A172 (cell line): ENCODE measurements around the gene OR10J5. TPM values are rescaled to one million over a fixed set of nuclear protein-coding genes. Genes with fewer than 3 reads are reported as not detected.

Experiments used
- total RNA-seq: library from RNA; depleted of rRNA; stranded (reverse); fragments of >200 nt; shearing (Covaris generic); gene quantifications from 2 replicates; pipeline ENCODE4 v1.2.3, GENCODE V29; 2014; rRNA removed

The OR10J5 gene
- total RNA-seq, 1 experiment from 2014 or later = not detected

Other genes with a start within 250 kb of the OR10J5 start
- not detected in 2 replicates for gene FCER1A, start 233.7 kb downstream of the OR10J5 start, total RNA-seq
- not detected in 2 replicates for gene OR10J4, start 103.8 kb downstream of the OR10J5 start, total RNA-seq
- gene OR10J1, start 96.3 kb downstream of the OR10J5 start, total RNA-seq = not detected in 2 replicates
- gene APCS, start 51.8 kb upstream of the OR10J5 start, total RNA-seq = not detected in 2 replicates
- not detected in 2 replicates for gene CRP, start 178.6 kb upstream of the OR10J5 start, total RNA-seq
- gene DUSP23, start 245.0 kb upstream of the OR10J5 start, total RNA-seq = 123 and 142 TPM in 2 replicates